ENCODE results near the gene CCDC122.

DNA sequence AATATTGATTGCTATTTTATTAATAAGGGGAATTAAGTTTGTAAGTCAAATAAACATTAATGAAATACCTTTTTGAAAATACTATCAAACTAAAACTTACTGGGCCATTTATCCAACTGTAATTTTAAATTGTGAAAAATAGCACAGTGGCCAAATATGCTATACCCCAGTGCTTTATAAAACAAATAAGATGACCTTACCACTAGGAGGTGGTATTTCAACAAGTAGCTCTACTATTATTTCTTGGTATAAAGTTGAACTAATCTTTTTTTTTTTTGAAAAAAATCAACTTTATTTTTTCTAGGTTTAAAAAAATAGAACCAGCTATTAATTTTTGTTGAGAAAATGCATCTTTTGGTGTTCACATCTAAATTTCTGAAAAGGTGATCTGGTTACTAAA is 14.9 kb upstream of the CCDC122 start:
- TF ChIP-seq, protein P1, sequence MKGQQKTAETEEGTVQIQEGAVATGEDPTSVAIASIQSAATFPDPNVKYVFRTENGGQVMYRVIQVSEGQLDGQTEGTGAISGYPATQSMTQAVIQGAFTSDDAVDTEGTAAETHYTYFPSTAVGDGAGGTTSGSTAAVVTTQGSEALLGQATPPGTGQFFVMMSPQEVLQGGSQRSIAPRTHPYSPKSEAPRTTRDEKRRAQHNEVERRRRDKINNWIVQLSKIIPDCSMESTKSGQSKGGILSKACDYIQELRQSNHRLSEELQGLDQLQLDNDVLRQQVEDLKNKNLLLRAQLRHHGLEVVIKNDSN (CRISPR knock-in tag; IDR thresholded peaks at IDR 0.05), result no peak
- TF ChIP-seq BMI1 (IDR thresholded peaks at IDR 0.05; ENCODE audit: low read length), result no peak
- TF ChIP-seq, protein P2, sequence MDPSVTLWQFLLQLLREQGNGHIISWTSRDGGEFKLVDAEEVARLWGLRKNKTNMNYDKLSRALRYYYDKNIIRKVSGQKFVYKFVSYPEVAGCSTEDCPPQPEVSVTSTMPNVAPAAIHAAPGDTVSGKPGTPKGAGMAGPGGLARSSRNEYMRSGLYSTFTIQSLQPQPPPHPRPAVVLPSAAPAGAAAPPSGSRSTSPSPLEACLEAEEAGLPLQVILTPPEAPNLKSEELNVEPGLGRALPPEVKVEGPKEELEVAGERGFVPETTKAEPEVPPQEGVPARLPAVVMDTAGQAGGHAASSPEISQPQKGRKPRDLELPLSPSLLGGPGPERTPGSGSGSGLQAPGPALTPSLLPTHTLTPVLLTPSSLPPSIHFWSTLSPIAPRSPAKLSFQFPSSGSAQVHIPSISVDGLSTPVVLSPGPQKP (CRISPR knock-in tag; IDR thresholded peaks at IDR 0.05), result no peak
- TF ChIP-seq, protein P3, sequence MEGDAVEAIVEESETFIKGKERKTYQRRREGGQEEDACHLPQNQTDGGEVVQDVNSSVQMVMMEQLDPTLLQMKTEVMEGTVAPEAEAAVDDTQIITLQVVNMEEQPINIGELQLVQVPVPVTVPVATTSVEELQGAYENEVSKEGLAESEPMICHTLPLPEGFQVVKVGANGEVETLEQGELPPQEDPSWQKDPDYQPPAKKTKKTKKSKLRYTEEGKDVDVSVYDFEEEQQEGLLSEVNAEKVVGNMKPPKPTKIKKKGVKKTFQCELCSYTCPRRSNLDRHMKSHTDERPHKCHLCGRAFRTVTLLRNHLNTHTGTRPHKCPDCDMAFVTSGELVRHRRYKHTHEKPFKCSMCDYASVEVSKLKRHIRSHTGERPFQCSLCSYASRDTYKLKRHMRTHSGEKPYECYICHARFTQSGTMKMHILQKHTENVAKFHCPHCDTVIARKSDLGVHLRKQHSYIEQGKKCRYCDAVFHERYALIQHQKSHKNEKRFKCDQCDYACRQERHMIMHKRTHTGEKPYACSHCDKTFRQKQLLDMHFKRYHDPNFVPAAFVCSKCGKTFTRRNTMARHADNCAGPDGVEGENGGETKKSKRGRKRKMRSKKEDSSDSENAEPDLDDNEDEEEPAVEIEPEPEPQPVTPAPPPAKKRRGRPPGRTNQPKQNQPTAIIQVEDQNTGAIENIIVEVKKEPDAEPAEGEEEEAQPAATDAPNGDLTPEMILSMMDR (IDR thresholded peaks at IDR 0.05 in 2 of 3, conservative IDR thresholded peaks at IDR 0.05 in 1 of 3; ENCODE audit: insufficient read depth in 2 of 3, low read depth in 1 of 3, low read length in 3 of 3), result no peak

Measured in K562 (cell line).